NCI-H226 (cell line): ENCODE data around the gene ROBO1.
"Not testable (repeated sequence)": the region's sequence is repeated elsewhere in the genome, so short reads cannot be mapped to it uniquely, and the experiment has no call there.

ENCODE experiments used
- DNase-seq: peaks from one replicate; pipeline ENCODE4 v3.0.0-alpha.2; 2015

The ROBO1 gene

DNA sequence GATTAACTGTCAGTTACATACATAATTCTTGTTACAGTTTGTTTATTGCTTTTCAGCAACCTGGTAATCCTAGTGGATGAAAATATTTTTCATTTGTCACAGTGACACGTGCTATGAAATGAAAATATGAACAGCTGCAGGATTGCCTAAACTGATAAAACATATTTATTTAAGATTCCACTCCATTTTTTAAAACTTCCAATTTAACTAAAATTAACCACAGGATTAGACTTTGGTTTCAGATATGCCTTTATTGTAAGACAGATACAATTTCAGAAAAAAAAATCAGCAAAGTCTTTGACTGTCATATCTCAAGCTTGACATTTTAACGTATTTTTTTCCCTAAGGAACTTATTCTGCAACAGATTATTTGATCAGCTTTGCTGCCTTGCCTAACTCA is 550.7 kb downstream of the ROBO1 start:
- no peak for DNase-seq

DNA sequence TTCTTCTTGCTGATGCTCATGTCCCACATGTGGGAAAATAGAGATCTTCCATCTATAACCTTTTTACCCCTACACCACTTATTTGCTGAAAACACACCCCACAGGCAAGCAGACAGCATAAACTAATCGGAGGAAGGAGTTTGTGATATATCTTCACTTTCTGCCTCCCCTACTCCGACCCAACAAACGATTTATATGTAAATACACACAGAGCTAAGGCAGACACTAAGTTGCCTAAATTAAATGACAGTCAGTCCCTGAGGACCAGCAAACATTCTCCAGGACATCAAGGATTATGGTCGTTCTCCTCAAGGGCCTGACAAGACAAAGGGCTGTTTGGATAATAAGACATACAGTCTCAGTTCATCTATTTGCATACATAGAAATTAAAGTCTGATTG is 552.5 kb downstream of the ROBO1 start:
- DNase-seq, result no peak

DNA sequence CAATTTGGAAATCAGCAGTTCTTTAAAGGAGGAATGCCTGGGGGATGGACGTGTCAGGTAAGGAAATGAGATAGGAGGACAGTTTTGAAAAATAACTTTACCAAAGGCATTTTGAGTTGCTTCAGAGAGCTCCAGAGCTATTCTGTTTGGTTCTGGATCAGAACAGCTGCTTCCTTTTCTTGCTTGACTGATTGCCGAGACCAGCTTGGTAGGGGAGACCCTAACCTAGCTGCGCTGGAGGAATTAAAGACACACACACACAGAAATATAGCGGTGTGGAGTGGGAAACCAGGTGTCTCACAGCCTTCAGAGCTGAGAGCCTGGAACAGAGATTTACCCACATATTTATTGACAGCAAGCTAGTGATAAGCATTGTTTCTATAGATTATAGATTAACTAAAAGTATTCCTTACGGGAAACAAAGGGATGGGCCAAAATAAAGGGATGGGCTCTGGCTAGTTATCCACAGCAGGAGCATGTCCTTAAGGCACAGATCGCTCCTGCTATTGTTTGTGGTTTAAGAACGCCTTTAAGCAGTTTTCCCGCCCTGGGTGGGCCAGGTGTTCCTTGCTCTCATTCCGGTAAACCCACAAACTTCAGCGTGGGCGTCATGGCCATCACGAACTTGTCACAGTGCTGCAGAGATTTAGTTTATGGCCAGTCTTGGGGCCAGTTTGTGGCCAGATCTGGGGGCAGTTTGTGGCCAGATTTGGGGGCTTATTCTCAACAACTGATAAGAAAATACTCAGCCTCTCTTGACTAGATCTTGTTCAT is 556.0 kb downstream of the ROBO1 start:
- DNase-seq, result peak; percentile 3

GRCh38 chr3:79204351-79204750 is 563.4 kb downstream of the ROBO1 start:
- no peak for DNase-seq

- no peak for DNase-seq
Measured at GRCh38 chr3:79203144-79203519, 564.7 kb downstream of the ROBO1 start.

GRCh38 chr3:79202471-79203143 is 565.2 kb downstream of the ROBO1 start:
- no peak for DNase-seq

GRCh38 chr3:79200456-79200855 is 567.3 kb downstream of the ROBO1 start:
- no peak for DNase-seq

GRCh38 chr3:79199966-79200365 is 567.8 kb downstream of the ROBO1 start:
- no peak for DNase-seq

GRCh38 chr3:79187426-79187825 is 580.4 kb downstream of the ROBO1 start:
- no peak for DNase-seq

DNA sequence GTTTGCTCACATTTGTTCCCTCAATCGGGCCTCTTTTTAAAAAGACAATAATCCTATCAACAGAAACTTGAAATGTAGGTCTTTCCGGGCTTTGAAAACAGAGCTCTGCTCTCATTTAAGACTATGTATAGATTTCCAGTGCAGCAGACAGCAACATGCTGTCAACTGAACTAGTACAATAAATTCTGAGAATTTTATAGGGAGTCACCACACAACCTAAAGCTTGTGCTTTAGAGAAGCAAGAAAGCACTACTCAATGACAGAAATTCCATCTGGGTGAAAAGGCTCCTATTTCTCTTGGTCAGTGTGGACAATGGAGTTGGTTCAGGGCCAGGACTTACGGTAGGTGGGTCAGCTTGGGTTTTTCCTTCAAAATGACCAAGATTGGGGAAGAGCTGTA is 583.5 kb downstream of the ROBO1 start:
- no peak for DNase-seq

GRCh38 chr3:79183496-79183895 is 584.3 kb downstream of the ROBO1 start:
- no peak for DNase-seq

- DNase-seq, result no peak
Measured at GRCh38 chr3:79178471-79179180, 589.2 kb downstream of the ROBO1 start.

DNA sequence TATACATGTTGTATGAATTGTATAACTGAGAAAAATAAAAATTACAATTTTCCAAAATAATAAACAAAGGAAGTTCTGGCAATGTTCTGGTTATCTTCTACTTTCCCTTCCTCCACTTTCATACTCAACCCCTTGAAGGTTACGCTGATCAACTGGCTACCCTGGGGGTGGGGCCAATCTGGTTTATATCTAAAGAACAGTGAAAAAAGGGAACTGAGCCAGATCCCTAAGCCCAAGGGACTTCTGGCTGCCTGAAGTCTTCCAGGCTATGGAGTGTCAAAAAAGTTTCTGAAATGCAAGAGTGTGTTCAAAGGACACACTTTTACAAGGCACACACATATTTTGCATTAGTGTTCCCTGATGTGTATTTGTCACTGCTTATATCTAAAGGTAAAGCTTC is 591.9 kb downstream of the ROBO1 start:
- no peak for DNase-seq

DNA sequence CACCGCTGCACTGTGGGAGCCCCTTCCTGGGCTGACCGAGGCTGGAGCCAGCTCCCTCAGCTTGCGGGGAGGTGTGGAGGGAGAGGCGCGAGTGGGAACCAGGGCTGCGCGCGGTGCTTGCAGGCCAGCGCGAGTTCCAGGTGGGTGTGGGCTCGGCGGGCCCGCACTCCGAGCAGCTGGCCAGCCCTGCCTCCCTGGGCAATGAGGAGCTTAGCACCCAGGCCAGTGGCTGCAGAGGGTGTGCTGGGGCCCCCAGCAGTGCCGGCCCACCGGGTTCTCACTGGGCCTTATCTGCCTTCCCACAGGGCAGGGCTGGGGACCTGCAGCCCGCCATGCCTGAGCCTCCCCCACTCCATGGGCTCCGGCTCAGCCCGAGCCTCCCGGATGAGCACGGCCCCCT is 594.5 kb downstream of the ROBO1 start:
- DNase-seq, result not testable (repeated sequence)

DNA sequence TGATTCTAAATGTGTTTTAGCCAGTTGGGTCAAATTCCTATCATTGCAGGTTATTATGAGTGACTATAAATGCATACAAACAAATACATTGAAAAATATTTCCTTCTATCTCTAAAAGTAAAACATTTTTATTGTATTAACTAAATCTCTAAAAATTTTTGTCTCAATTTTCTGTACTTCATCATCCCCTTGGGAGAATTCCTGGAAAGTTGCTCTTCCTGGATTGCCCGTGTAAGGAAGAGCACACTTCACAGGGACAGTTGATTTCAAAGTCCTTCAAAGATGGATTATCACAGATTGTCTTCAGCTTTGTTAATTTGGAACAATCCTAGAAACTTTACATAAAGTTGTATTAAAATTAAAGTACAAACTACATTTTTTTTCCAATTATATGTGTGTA is 595.6 kb downstream of the ROBO1 start:
- DNase-seq, result no peak

- DNase-seq, result no peak
Measured at GRCh38 chr3:79170021-79170420, 597.8 kb downstream of the ROBO1 start.

- peak; percentile 90 for DNase-seq
Measured at GRCh38 chr3:79167651-79168416, 600.0 kb downstream of the ROBO1 start.

DNA sequence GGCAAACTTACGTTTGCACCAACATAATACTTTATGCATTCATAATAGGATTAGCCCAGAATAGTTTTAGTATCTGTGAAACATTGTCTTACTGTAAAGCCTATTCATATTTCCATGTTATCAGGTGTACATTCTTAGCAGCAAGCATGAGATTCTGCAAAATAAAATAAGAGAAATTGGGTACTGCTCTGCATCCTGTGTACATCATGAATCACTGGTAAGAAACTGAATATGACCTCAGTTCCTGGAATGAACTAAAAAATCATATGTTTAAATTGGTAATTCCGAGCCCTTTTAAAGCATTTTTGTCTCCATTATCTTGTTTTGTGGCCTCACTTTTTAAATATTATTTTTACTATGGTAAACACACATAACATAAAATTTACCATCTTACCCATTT is 605.1 kb downstream of the ROBO1 start:
- no peak for DNase-seq

DNA sequence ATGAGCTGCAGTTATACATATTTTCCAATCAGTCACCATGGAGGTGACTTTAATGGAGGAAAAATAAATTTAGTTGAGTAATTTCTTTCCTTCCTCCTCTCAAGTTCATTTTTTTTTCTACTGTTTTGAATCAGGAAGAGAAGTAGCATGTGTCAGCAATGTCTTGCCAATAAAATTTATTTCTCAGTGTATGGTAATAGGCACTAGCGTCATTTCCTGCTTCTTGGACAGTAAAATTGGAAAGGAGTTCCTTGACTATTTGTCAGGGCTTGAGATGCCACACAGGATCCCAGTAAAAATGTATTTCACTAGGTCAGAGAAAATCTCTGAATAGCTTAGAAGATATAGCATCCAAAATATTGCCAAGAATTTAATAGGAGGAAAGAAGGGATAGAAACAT is 605.9 kb downstream of the ROBO1 start:
- DNase-seq, result no peak

DNA sequence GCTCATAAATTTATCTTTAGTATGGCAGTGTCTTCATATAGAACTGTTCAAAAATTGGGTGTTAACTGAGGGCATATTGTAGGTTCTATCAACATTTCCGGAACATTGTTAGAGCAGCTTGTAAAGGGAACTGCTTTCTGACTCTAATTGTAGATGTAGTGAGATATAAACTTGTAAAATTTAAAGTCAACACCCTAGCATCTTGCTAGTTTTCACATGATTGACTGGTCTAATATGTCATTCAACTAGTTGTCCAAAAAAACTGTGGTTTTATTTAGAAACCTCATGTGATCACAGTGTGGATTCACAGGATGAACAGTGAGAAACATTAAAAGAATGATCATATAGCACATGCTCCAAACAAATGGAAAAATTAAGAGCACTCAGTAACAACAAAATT is 607.4 kb downstream of the ROBO1 start:
- DNase-seq, result no peak

DNA sequence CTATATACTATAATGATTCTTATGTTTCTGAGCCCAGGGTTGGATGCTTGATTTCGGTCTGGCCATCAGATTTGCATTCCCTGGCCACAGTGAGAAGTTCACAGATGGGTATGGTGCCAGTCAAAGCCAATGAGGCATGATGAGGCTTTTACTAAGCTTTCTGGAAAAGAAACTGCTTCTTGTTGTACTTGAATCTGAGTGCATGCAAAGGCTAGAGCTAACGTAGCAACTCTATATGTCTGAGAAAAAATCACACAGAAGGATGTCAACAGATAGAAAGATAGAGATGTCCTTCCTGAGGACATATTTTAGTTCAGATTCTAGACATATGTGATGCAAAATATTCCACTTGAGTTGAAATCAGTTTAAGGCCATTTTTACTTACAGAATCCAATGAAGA is 608.1 kb downstream of the ROBO1 start:
- no peak for DNase-seq

DNA sequence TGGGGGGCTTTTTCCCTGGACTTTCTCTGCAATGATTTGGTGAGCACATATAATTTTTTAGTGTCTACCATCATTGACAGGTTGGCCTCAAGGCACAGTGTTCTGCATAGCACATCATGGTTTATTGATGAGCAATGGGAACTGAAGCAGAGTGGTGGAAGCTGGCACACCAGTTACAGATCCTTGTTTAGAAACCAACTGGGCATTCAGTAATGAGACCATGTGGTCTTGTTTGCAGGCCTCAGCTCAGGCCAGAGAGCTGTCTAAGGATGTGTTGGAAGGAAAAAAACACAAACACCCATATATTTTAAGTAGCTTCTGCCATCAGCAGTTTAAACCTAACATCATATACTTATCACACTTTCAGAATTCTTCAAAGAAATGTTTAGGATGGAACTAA is 610.6 kb downstream of the ROBO1 start:
- DNase-seq, result no peak

DNA sequence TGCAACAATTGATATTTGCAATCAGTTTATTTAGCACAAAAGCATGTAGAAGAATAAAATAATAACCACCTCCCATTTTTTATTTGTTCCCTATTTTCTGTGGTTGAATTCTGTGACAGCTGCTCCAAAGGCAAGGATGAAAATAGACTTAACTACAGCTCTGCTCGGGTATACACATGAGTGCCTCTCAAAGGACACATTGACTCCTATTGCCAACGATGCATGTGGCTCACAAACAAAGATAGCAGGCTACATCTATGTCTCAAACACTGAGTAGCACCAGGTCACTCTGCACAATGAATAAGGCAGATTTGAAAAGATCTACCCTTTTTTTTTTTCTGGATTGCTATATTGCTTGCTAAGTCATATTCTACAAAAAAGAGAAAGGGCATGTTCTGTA is 612.9 kb downstream of the ROBO1 start:
- no peak for DNase-seq
